ENCODE data around the gene TRPM4. TPM values are rescaled to one million over a fixed set of nuclear protein-coding genes. Genes with fewer than 3 reads are reported as not detected.
A peak's percentile ranks its signal among the peaks of the same experiment; 100 is the strongest.
"Not testable (repeated sequence)": the region's sequence is repeated elsewhere in the genome, so short reads cannot be mapped to it uniquely, and the experiment has no call there.

The TRPM4 gene
- total RNA-seq, 1 experiment from 2014 or later, result 3.9 TPM

DNA sequence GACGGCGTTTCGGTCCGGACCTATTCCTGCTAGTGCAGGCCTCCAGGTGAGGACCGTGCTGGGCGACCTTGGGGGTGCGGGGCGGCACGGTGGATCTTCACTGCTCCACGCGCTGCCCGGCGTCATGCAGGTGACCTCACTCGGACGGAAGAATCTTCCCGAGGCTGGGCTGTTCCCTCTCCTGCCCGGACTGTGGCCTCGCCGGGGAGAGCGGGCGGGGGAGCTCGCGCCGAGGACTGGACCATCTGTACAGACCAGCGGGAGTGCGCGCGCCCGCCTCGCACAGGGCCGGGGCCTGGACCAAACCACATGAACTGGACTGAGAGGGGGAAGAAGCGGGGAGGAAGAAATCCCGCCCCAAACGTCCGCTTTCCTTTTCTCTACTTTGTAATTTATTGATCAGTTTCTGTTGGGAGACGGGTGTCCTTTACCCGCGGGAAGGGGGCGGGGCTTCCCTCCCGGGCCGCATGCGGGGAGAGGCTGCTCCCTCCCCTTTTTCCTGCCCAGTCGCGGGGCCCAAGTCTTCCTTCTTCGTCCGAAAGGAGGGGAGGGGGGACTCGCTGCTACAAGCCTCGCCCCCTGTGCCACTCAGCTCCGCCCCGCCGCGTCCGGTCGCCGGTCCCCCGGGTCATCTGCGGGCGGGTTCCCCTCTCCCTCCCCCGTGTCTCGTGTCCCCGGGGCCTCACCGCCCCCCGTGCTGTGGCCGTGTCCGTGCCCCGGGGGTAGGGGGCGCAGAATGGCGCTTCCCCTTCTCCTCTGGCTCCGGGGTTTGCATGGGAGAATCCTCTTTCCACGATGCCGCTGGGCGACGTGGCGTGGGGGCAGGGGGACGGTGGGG is 7.3 kb upstream of the TRPM4 start:
- peak; percentile 64 for DNase-seq (ENCODE audit: extremely low read depth, low read depth)

GRCh38 chr19:49150944-49151243 is 6.7 kb upstream of the TRPM4 start:
- no peak for DNase-seq (ENCODE audit: extremely low read depth, low read depth)

GRCh38 chr19:49151267-49152118 is 6.1 kb upstream of the TRPM4 start:
- DNase-seq (ENCODE audit: extremely low read depth, low read depth), result no peak

DNA sequence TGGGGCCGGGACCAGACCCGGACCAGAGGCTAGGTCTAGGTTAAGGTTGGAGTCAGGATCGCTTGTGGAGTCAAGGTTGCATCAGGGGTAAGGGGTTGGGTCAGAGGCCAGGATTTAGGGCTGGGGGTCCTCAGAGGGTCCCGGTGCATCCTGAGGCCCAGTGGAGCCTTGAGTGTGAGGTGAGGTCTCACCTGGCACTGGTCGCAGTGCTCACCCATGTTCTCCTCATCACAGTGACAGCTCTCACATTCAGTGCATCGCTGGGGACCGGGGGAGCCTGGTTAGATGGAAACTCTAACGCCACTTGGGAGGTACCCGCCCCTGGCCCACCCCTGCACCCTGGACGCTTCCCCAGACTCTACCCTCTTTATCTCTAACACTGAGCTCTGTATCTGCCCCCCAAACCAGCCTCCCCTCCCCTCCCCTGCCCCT is 5.5 kb upstream of the TRPM4 start:
- DNase-seq (ENCODE audit: extremely low read depth, low read depth), result no peak

- no peak for DNase-seq (ENCODE audit: extremely low read depth, low read depth)
These were observed 4.3 kb upstream of the TRPM4 start for GRCh38 chr19:49153167-49153809.

GRCh38 chr19:49154279-49154678 is 3.3 kb upstream of the TRPM4 start:
- DNase-seq (ENCODE audit: extremely low read depth, low read depth), result no peak

DNA sequence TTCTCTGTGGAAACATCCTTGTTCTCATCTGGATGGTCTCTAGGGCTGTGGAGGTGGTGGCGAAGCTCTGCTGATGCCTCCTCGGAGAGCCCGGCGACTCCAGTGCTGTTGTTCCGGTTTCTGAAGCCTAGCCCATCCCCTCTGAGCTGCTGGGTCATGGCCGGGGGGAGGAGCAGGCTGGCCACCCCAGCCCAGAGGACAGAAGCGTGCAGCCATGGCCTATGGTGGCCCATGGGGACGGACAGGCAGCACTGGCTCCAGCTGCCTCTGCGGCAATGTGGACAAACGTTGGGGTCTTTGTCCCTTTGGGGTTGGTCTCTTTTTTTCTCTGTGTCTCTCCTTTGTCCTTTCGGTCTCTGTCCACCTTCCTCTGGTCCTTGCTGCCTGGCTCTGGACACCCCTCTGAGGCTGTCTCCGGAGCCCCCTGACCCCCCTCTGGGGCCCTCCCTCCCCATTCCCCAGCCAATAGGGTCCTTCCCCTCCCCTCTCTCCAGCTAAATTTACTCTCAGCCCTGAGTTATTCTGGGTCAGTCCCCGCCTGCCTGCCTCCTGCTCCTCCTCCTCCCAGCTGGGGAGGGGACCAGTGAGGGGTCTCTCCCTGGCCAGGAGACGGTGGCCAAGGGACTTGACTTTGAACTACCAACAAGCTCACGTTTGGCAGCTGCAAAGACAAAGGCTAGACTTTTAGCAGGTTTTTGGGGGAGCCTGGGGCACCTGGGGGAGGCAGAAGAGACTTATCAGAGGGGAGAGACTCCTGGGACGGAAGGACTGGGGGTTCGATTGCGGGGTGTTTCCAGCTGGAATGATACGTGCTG is 2.4 kb upstream of the TRPM4 start, which contains the start of gene HRC:
Gene HRC (minus strand): TSS at position 392 of the 815 bp plus-strand sequence. CDS start 159 bp downstream, at position 233.
- DNase-seq (ENCODE audit: extremely low read depth, low read depth), result no peak

DNA sequence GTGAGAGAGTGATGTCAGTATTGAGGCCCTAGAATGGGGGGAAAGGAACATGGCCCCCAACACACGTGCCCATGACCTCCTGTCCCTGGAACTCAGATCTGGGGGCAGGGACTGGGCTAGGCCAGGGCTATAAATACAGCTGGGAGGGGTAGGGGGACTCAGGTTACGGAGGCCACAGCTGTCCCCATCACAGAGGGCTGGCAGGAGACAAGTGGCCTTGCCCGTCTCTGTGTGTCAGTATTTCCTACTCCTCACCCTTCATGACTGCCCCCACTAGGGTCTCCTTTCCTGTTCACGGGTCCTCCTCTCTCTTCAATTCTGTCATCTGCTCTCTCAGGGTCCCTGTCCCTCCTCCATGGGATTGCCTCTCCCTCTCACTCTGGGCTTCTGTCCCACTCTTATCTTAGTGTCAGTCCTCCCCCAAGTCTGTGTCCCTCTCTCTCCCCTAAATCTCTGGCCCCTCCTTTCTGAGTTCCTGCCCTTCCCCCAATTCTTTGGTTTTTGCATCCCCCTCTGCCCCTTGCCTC is 1.7 kb upstream of the TRPM4 start:
- DNase-seq (ENCODE audit: extremely low read depth, low read depth), result no peak

GRCh38 chr19:49160450-49161189 is 3.0 kb downstream of the TRPM4 start:
- no peak for DNase-seq (ENCODE audit: extremely low read depth, low read depth)

DNA sequence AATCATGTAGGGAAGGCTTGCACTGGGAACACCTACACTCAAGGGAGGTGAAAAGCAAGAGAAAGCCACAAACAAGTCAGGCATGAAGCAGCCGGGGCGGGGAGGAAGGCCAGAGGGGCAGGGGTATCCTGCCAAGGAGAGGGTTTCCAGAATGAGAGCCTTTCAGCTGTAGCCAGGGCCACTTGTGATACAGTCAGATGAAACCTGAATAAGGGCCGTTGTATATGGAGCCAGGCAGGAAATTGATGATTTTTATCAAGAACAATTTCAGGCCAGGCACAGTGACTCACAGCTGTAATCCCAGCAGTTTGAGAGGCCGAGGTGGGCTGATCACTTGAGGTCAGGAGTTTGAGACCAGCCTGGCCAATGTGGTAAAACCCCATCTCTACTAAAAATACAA is 4.4 kb downstream of the TRPM4 start:
- no peak for DNase-seq (ENCODE audit: extremely low read depth, low read depth)

DNA sequence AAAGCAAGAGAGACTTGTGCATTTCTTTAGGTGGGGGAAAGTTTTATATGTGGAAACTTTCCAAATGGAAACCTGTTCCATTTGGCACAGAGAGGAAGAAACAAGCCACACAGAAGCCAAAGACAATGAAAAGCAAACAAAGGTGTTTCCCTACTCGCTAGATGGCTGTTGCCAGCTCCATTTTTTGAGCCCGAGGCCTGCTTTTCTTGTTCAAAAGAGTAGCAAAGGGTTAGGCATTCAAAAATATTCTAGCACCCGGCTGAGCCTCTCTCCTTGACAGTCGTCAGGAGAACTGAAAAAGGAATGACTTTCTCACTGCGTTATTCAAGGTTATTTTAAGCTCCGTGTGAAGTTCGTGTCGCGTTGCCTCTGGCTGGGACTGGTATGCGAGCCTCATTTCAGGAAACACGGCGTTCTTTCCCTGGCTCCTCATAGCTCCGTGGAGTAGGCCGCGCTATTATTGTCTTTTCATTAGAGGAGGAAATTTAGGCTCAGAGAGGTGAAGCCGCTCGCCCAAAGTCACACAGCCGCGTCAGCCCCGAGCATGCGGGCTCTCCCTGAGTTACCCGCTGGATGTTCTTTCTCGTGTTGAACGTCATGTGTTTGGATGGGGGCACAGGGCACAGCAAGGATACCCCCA is 7.6 kb downstream of the TRPM4 start:
- DNase-seq (ENCODE audit: extremely low read depth, low read depth), result no peak

- DNase-seq (ENCODE audit: extremely low read depth, low read depth), result no peak
These were observed 8.3 kb downstream of the TRPM4 start for GRCh38 chr19:49165865-49166301.

DNA sequence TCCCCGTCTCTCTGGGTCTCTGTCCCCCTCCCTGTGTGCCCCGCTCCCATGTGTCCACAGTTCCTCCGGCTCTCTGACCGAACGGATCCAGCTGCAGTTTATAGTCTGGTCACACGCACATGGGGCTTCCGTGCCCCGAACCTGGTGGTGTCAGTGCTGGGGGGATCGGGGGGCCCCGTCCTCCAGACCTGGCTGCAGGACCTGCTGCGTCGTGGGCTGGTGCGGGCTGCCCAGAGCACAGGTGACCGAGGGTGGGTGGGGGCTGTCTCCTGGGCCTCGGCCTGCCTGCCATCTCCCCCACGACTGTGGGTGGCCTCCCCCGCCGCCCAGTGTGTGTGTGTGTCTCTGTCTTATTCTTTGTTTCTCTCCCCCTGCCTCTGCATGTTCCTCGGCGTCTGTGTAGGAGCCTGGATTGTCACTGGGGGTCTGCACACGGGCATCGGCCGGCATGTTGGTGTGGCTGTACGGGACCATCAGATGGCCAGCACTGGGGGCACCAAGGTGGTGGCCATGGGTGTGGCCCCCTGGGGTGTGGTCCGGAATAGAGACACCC is 10.3 kb downstream of the TRPM4 start:
- no peak for DNase-seq (ENCODE audit: extremely low read depth, low read depth)

- no peak for DNase-seq (ENCODE audit: extremely low read depth, low read depth)
These were observed 10.8 kb downstream of the TRPM4 start for GRCh38 chr19:49168421-49168820.

DNA sequence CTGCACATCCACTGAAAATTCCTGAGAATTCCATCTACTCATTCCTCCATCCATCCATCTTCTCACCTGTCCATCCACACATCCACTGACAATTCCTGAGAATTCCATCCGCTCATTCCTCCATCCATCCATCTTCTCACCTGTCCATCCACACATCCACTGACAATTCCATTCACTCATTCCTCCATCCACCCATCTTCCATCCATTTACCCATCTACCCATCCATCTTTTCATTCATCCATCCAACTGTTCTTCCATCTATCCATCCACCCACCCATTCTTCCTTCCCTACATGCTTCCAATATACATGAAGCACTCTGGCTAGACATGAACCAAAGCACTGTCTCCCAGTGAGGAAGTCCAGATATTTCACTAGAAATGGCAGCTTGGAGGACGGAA is 15.6 kb downstream of the TRPM4 start:
- no peak for DNase-seq (ENCODE audit: extremely low read depth, low read depth)

GRCh38 chr19:49180659-49181058 is 23.1 kb downstream of the TRPM4 start:
- DNase-seq (ENCODE audit: extremely low read depth, low read depth), result no peak

DNA sequence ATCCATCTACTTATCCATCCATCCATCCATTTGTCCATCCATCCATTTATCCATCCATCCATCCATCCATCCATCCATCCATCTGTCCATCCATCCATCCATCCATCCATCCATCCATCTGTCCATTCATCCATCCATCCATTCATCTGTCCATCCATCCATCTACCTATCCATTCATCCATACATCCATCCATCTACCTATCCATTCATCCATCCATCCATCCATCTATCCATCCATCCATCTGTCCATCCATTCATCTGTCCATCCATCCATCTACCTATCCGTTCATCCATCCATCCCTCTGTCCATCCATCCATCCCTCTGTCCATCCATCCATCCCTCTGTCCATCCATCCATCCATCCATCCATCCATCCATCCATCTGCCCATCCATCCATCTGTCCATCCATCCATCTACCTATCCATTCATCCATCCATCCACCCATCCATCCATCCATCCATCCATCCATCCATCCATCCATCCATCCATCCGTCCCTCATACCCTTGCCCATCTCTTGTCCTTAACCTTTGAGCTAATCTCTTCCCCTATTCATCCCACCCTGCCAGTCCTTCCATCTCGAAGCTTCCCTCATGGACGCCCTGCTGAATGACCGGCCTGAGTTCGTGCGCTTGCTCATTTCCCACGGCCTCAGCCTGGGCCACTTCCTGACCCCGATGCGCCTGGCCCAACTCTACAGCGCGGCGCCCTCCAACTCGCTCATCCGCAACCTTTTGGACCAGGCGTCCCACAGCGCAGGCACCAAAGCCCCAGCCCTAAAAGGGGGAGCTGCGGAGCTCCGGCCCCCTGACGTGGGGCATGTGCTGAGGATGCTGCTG is 24.6 kb downstream of the TRPM4 start:
- DNase-seq (ENCODE audit: extremely low read depth, low read depth), result not testable (repeated sequence)
